ENCODE data around the gene TMPRSS5. TPM values are rescaled to one million over a fixed set of nuclear protein-coding genes. Genes with fewer than 3 reads are reported as not detected.

Gene TMPRSS5
- total and polyA plus RNA-seq, 2 of the 8 experiments (the other 6 are each of a cell fraction or from before 2014, with no cell fraction given) = 0.54 to 0.78 TPM

- no peak for TF ChIP-seq CHD7 (IDR thresholded peaks at IDR 0.05; ENCODE audit: insufficient replicate concordance, low read length)
- TF ChIP-seq ATF3 (IDR thresholded peaks at IDR 0.05; ENCODE audit: insufficient read depth, low read depth, low read length) = no peak
- TF ChIP-seq GTF2F1 (IDR thresholded peaks at IDR 0.05; ENCODE audit: borderline replicate concordance, low read depth, low read length) = no peak
- TF ChIP-seq HDAC6 (IDR thresholded peaks at IDR 0.05; ENCODE audit: low read depth, low read length) = no peak
- TF ChIP-seq CBX5 (IDR thresholded peaks at IDR 0.05; ENCODE audit: low read depth, low read length) = no peak
- TF ChIP-seq RFX5 (IDR thresholded peaks at IDR 0.05; ENCODE audit: borderline replicate concordance, low read depth, low read length) = no peak
- TF ChIP-seq CHD1 (IDR thresholded peaks at IDR 0.05; ENCODE audit: low read depth, low read length) = no peak
- TF ChIP-seq ATF2 (IDR thresholded peaks at IDR 0.05; ENCODE audit: low read length) = no peak
Observed at GRCh38 chr11:113670149-113670830, 35.8 kb downstream of the TMPRSS5 start (continued).
